Esophagus squamous epithelium (tissue), 5 donors: Measurements from ENCODE around the gene RPL32. TPM values are rescaled to one million over a fixed set of nuclear protein-coding genes. Genes with fewer than 3 reads are reported as not detected.

Source experiments
- DNase-seq: peaks from one replicate; lab custom pipeline; 2025; lab: John Stamatoyannopoulos, UW
- H3K27ac ChIP-seq, 4 donors: fragments of 200-600 bp; sonication (generic); one replicate each; pipeline ENCODE4 v1.5.1; 2016 to 2019; ENCODE audit warnings: mild to moderate bottlenecking in 1 of 4
- H3K27me3 ChIP-seq, 4 donors: fragments of 200-600 bp; sonication (generic); 1 replicate in 3 of 4; 2 replicates in 1 of 4; pipeline versions ENCODE4 v1.5.1 to v1.6.0; 2017 to 2021; ENCODE audit warnings: antibody characterized with exemption in 1 of 4
- H3K36me3 ChIP-seq, 3 donors: fragments of 200-600 bp; sonication (generic); one replicate each; pipeline ENCODE4 v1.5.1; 2016 to 2019
- H3K4me1 ChIP-seq, 3 donors: fragments of 200-600 bp; sonication (generic); one replicate each; pipeline ENCODE4 v1.5.1; 2017 to 2019
- H3K4me3 ChIP-seq, 4 donors: fragments of 200-600 bp; sonication (generic); 1 replicate in 3 of 4; 2 replicates in 1 of 4; pipeline ENCODE4 v1.5.1; 2016 to 2019; ENCODE audit warnings: mild to moderate bottlenecking in 2 of 4, moderate library complexity in 1 of 4
- H3K9me3 ChIP-seq, 3 donors: fragments of 200-600 bp; sonication (generic); one replicate each; pipeline ENCODE4 v1.5.1; 2016 to 2019
- POLR2A ChIP-seq, 4 donors: fragments of 450-650 bp; IDR thresholded peaks; one replicate each; pipeline ENCODE4 v1.6.1; 2017; ENCODE audit warnings: antibody characterized with exemption in 4 of 4, mild to moderate bottlenecking in 4 of 4, moderate library complexity in 3 of 4
- WGBS, 2 donors: methylation state at CpG; one replicate each; pipeline ENCODE4 v1.1.5; 2018; 5-methylcytosine and 5-hydroxymethylcytosine counted together
- intact Hi-C: fragments of 100-400 bp; cut with DNase I; formaldehyde crosslinking; loops from one replicate; pipeline ENCODE4 v1.15.0; 2022
- total RNA-seq, 4 donors: library from RNA; depleted of rRNA; stranded (reverse); fragments of >200 nt; gene quantifications; one replicate each; pipeline ENCODE4 v1.1.0, GENCODE V29; 2016
- TF ChIP-seq, protein P1 (sequence below), 6 experiments: fragments of 450-650 bp in 4 of 6; fragments of 200-600 bp in 2 of 6; sonication (generic) in 2 of 6; IDR thresholded peaks; one replicate each; pipeline ENCODE4 v1.5.1; 2016 to 2019; ENCODE audit warnings: antibody characterized with exemption in 6 of 6, mild to moderate bottlenecking in 4 of 6, moderate library complexity in 4 of 6
- donor health status: DM: yes; HTN: yes; CAD: no.

The RPL32 gene
- total RNA-seq: 100 to 1,000 TPM; 657 to 937 (median 873) TPM

DNA sequence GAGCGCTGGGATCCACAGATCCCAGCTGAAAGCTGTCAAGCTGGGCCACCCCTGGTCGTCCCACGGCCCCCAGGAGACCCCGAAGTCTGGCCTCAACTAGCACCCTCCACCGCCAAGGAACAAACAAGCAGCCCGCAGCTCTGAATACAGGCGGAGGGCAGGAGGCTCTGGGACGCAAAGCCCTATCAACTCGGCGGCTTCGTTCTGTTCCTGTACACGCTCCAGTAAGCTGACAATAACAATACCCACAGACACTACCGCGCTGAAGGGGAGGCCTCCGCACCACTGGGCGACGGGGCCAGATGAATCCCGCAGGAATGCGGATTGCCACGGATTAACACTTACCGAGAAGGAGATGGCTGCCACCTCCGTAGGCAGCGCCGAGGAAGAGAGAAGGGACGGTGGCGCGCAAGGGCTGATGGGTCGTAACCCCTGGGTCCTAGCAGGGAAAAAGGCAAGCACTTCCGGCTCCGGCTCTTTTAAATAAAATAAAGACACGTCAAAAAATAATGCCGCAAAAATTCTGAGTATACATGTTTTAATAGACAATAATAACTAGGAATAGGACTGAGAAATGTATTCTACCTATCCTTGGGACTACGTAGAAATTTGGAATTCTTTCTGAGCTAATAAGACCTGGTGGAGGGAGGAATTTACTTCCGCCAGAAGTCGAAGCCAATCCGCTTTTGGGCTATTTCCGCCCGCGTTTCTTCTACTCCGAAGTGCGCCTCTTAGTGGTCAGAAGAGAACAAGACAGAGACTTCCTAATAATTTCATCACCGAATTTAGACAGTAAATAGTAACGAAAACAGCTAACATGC is at the start of gene RPL32:
Gene RPL32 (minus strand): TSS at position 417 of the 821 bp plus-strand sequence. CDS start 1,328 bp downstream, outside the sequence.
- no peaks in the 10 kb centered on the region for H3K9me3 ChIP-seq

DNA sequence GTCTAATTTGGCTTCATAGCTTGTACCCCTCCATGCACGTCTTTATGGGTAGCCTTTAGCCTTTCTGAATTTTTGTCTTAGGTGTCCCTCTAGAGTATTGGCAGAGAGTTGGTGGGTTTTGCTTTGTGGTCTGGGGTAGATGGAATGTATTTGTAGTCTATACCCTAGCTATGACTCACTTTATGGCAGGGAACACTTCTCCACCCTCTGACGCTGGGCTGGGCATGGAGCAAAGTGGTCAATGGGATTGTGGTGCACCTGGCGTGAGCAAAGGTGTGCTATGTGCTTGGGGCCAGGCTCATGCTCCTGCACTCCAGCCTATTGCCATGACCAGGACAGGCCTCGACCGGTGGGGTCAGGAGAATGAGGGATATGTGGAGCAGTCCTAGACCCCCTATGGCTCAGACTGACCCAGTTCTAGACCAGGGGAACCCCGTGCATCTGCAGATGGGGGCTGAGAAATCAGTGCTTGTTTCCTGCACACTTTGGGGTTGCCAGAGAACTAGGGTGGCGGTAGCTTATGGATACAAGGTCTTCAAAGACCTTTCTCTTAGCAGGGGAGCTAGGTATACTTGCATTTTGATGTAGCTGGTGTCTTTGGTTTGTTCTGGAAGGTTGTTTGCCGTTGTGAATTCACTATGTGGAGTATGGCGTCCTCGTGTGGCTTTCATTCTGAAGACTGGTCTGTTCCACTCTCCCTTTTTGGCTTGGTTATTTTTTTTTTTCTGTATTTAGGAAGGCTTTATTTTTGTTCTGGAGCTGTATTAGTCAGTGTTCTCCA is 49.4 kb upstream of the RPL32 start:
- WGBS, 2 donors: 82 to 84% methylated on average over 7 to 9 of the region's 10 CpGs
- Histone ChIP-seq H3K4me3 (no peak overlapping the region), H3K36me3 (no peaks in the 10 kb centered on the region), H3K4me1 (peaks cover 0 to 28% (median 5%) of the 10 kb centered on the region in 3 donors), H3K27ac (no peak overlapping the region), H3K9me3 (no peaks in the 10 kb centered on the region), H3K27me3 (peaks cover 0 to 48% (median 2%) of the 10 kb centered on the region in 4 donors)
- intact Hi-C loops: no loop called here
- TF ChIP-seq POLR2A (IDR thresholded peaks at IDR 0.05): no peak
- TF ChIP-seq, protein P1, sequence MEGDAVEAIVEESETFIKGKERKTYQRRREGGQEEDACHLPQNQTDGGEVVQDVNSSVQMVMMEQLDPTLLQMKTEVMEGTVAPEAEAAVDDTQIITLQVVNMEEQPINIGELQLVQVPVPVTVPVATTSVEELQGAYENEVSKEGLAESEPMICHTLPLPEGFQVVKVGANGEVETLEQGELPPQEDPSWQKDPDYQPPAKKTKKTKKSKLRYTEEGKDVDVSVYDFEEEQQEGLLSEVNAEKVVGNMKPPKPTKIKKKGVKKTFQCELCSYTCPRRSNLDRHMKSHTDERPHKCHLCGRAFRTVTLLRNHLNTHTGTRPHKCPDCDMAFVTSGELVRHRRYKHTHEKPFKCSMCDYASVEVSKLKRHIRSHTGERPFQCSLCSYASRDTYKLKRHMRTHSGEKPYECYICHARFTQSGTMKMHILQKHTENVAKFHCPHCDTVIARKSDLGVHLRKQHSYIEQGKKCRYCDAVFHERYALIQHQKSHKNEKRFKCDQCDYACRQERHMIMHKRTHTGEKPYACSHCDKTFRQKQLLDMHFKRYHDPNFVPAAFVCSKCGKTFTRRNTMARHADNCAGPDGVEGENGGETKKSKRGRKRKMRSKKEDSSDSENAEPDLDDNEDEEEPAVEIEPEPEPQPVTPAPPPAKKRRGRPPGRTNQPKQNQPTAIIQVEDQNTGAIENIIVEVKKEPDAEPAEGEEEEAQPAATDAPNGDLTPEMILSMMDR (IDR thresholded peaks at IDR 0.05): no peak
- no peak for DNase-seq

More for the DNA sequence above, at the start of gene RPL32:
- H3K27me3 ChIP-seq: no peaks in the 10 kb centered on the region
- DNase-seq: peak; percentile 39
- TF ChIP-seq, protein P1 (IDR thresholded peaks at IDR 0.05): peak; percentile 73 to 93 (median 84)
- TF ChIP-seq POLR2A (IDR thresholded peaks at IDR 0.05): peak in 3 of 4 donors; percentile 82 to 86 (median 83)
- 0% methylated on average over 24 to 30 of the region's 43 CpGs for WGBS, 2 donors
- H3K27ac ChIP-seq: peak within 1 kb of the TSS; percentile 89 to 97 (median 92)
- peaks cover 18 to 43% (median 32%) of the 10 kb centered on the region in 3 donors for H3K4me1 ChIP-seq
- peak within 1 kb of the TSS; percentile 66 to 96 (median 88) for H3K4me3 ChIP-seq
- H3K36me3 ChIP-seq: peaks cover 13 to 38% (median 20%) of the 10 kb centered on the region in 3 donors
- intact Hi-C loops: loop anchor here (10.0 kb wide), 1 partner anchor 137 kb away; no protein-coding TSS in a partner anchor

DNA sequence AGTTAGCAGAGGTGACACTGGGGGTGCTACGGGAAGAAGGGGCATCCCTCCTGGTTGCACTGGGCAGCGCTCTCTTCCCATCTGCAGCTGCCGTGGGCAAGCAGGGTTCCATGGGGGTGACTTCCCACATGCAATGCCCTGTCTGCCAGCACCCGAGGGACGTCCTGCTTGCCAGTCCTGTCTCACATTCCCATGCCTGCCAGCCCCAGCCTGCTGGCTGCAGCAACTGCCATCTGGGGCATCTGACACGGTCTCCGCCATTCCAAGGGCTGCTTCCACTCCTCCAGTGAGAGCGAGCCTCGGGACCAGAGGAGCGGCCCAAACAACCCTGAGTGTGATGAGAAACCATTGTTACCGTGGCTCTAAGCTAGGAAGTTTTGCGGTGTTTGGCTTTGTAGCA is 45.4 kb upstream of the RPL32 start:
- Histone ChIP-seq H3K4me1 (peaks cover 0 to 4% (median 4%) of the 10 kb centered on the region in 3 donors), H3K4me3 (no peak overlapping the region), H3K27ac (no peak overlapping the region), H3K36me3 (no peaks in the 10 kb centered on the region), H3K9me3 (no peaks in the 10 kb centered on the region), H3K27me3 (peaks cover 0 to 57% (median 2%) of the 10 kb centered on the region in 4 donors)
- no peak for DNase-seq
- no peak for TF ChIP-seq POLR2A (IDR thresholded peaks at IDR 0.05)
- TF ChIP-seq, protein P1 (IDR thresholded peaks at IDR 0.05): no peak
- WGBS, 2 donors: 75 to 89% methylated on average over 7 to 11 of the region's 12 CpGs
- intact Hi-C loops: no loop called here

GRCh38 chr3:12886106-12886679 is 44.8 kb upstream of the RPL32 start:
- H3K36me3 ChIP-seq: no peaks in the 10 kb centered on the region
- intact Hi-C loops: no loop called here
- peaks cover 0 to 53% (median 2%) of the 10 kb centered on the region in 4 donors for H3K27me3 ChIP-seq

More at GRCh38 chr3:12886106-12886679, 44.8 kb upstream of the RPL32 start:
- TF ChIP-seq POLR2A (IDR thresholded peaks at IDR 0.05): no peak
- TF ChIP-seq, protein P1 (IDR thresholded peaks at IDR 0.05): no peak
- Histone ChIP-seq H3K27ac (no peak overlapping the region), H3K4me3 (no peak overlapping the region), H3K4me1 (no peaks in the 10 kb centered on the region), H3K9me3 (no peaks in the 10 kb centered on the region)
- 56 to 58% methylated on average over 10 of the region's 10 CpGs for WGBS, 2 donors
- no peak for DNase-seq
